Glomerular endothelial cell (primary cell): ENCODE results near the gene ENPP3. TPM values are rescaled to one million over a fixed set of nuclear protein-coding genes. Genes with fewer than 3 reads are reported as not detected.
"Not testable (repeated sequence)": the region's sequence is repeated elsewhere in the genome, so short reads cannot be mapped to it uniquely, and the experiment has no call there.

Experiments used
- DNase-seq: peaks from one replicate; pipeline ENCODE4 v3.0.0-alpha.2; 2011; ENCODE audit warnings: low read depth, low spot score; ENCODE audit errors: extremely low read depth
- total RNA-seq: library from RNA; depleted of rRNA; stranded (reverse); fragments of >200 nt; gene quantifications from 2 replicates; pipeline ENCODE4 v1.2.3, GENCODE V29; 2015

ENPP3 gene
- total RNA-seq, 1 donor from 2014 or later, result not detected

GRCh38 chr6:131682442-131682841 is 45.3 kb downstream of the ENPP3 start:
- no peak for DNase-seq

DNA sequence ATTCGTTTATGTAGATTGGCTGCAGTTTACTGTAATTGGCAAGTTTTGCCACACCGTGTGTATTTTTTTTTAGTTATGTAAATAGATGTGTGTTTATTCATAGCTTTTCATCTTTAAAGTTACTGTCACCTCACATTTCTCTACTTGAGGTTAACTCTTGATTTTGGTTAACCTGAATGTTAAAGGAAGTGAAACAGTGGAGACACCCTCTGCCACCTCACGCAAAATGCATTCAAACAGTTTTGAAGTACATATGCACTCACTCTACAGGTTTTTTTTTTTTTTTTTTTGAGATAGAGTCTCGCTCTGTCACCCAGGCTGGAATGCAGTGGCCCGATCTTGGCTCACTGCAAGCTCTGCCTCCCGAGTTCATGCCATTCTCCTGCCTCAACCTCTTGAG is 46.4 kb downstream of the ENPP3 start:
- DNase-seq, result no peak

- DNase-seq, result no peak
Observed at GRCh38 chr6:131685266-131685780, 48.2 kb downstream of the ENPP3 start.

DNA sequence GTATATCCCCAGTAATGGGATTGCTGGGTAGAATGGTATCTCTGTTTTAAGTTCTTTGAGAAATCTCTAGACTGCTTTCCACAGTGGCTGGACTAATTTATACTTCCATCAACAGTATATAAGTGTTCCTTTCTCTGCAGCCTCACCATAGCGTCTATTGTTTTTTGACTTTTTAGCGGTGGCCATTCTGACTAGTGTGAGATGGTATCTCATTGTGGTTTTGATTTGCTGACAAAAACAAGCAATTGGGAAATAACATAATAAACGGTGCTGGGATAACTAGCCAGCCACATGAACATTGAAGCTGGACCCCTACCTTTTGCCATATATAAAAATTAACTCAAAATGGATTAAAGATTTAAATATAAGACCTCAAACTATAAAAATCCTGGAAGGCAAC is 49.9 kb downstream of the ENPP3 start:
- no peak for DNase-seq

DNA sequence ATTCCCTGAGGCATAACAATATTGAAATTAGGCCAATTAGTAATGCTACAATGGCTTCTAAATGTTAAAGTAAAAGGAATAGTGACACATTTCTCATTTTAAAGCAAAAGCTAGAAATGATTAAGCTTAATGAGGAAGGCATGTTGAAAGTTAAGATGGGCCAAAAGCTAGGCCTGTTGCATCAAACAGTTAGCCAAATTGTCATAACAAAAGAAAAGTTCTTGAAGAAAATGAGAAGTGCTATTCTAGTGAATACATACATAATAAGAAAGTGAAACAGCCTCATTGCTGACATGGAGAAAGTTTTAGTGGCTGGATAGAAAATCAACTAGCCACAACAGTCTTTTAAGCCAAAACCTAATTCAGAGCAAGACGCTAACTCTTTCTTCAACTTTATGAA is 51.2 kb downstream of the ENPP3 start:
- no peak for DNase-seq

- no peak for DNase-seq
Observed at GRCh38 chr6:131692031-131692430, 54.9 kb downstream of the ENPP3 start.

GRCh38 chr6:131692589-131692988 is 55.5 kb downstream of the ENPP3 start:
- DNase-seq, result no peak

GRCh38 chr6:131693384-131693783 is 56.3 kb downstream of the ENPP3 start:
- no peak for DNase-seq

GRCh38 chr6:131694832-131695426 is 57.8 kb downstream of the ENPP3 start:
- peak; percentile 54 for DNase-seq

DNA sequence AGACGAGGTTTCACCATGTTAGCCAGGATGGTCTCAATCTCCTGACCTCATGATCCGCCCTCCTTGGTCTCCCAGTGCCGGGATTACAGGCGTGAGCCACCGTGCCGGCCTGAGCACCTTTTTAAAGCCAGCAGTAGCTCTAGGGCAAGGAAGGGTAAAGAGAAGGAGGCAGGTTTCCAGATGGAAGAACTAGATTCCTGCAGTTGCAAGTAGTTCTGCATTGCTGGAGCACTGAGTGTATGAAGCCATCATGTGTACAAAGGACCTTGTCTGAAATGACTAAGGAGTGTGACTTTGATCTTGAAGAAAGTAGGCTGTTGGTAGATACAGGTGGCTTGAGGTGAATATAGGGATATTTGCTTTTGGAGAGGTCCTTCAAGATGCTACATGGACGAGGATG is 59.9 kb downstream of the ENPP3 start:
- no peak for DNase-seq

GRCh38 chr6:131700851-131701250 is 63.7 kb downstream of the ENPP3 start:
- DNase-seq, result not testable (repeated sequence)

GRCh38 chr6:131703905-131704304 is 66.8 kb downstream of the ENPP3 start:
- not testable (repeated sequence) for DNase-seq

- DNase-seq, result not testable (repeated sequence)
Observed at GRCh38 chr6:131710917-131711316, 73.8 kb downstream of the ENPP3 start, which contains the start of gene CTAGE9. Gene CTAGE9, minus strand, starts transcription at chr6:131711017. Its CDS starts 0 bp downstream, at chr6:131711017.

GRCh38 chr6:131715567-131715966 is 78.5 kb downstream of the ENPP3 start:
- not testable (repeated sequence) for DNase-seq

DNA sequence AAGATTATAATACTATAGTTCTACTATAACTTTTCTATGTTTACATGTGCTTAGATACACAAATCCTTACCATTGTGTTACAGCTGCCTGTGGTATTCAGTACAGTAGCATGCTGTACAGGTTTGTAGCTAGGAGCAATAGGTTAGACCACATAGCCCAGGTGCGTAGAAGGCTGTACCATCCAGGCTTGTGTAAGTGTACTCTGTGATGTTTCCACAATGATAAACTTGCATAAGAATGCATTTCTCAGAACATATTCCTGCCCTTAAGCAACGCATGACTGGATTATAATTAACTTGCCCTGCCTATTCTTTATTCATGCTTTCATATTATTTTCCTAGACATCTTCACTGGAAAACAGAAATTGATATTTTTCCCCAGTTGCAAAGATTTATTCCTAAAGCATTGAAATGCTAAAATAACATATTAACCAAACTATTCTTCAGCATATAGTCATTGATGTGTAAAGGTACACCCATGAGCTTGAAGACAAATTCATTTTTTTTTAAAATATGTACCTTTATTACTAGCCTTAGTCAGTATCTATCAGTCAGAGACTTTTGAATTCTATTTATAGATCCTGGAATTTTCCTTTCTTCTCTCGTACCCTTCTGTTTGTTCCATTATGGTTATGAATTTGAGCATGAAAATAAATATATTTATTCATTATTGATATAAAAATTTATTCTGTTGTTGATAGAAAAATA is 80.9 kb downstream of the ENPP3 start:
- DNase-seq, result no peak

DNA sequence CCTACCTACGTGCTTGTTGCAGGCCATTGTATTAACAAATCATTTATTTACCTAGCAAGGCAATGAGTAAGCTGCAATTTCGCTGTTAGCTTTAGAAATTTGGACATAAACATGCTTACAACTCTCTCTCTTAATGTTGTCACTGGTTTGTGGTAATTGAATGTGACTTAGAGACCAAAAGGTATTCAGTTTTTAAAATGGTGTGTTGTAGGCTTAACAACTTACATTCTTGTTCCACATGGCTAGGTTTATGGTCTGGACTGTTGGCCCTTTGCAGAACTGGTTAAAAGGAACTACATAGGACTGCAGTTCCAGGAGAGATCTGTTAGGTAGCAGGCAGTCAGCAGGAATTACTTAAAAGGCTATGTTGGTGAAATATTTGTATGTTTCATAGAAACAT is 84.1 kb downstream of the ENPP3 start:
- DNase-seq, result no peak

DNA sequence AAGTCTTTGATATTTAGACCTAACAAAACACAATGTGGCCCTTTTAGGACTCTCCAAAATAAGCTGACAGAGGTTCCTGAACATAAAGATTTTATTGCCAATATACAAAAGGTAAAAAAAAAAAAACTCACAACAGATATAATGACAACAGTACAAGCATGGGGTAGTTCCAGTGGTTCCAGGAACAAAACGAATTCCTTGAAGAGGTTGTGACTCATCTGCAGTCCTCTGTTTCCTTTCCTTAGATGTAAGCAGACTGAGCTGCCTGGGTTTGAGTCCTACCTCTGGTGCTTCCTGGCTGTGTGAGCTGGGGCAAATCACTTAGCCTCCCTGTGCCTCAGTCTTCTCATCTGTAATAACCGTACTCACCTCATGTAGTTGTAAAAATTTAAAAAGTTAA is 87.0 kb downstream of the ENPP3 start:
- no peak for DNase-seq

DNA sequence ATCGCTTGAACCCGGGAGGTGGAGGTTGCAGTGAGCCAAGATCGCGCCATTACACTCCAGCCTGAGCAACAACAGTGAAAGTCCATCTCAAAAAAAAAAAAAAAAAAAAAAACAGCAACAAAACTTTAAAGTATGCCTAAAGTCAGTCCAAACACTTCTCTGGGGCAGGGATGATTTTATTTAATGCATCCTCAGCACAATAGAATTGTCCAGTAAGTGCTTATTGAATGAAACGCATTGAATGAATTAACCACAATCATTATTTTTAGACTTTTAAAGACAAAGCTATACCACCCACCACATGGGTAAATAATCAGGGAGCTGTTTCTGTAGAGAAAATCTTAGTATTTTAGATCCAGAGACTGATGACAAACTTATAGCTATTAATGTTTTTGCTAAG is 90.4 kb downstream of the ENPP3 start:
- no peak for DNase-seq

- no peak for DNase-seq
Observed at GRCh38 chr6:131727868-131728267, 90.8 kb downstream of the ENPP3 start.

DNA sequence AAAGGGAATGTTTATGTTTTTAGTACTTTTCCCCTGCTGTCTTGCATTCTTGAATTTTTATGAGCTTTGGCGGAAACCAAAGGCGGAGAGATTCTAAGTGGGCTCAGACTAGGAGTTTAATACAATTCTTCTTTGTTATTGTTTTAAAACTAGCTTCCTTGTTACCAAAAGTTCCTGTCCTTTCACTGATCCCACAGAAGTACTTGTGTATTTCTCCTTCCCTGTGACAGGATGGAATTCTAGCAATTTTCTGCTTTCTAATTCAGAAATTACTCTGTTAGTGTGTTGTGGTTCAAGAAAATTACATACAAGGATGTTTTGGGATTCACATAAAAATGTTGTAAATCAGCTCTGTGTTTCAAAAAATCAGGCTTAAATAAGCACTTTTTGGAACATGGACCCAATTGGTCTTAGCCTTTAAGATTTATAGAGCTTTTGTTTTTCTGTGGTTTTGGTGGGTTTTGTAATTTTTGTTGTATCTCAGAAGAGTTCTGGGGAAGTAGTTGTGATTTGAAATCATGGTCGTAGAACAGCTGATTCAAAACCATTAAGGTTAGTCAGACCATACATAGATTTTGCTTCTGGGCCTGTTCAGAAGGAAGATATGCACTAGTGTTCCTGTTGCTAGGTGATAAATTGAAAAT is 91.3 kb downstream of the ENPP3 start:
- DNase-seq, result no peak

DNA sequence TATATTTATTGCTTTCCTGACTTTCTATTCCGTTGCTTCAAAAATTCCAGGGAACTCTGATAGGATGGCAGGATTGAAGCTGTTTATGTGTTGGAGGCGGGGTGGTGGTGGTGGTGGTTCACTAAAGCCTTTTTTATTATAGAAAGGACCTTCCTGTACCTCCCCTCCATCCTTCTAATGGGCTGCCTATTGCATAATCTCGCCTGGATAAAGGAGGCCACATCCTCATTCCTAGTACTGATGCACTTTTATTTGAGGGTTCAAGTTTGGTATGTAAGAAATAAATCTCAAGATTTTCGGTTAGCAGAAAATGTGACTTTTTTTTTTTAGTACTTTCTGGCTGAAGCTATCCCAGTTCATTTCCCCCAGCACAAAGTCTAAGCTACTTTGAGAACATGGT is 92.4 kb downstream of the ENPP3 start:
- no peak for DNase-seq

DNA sequence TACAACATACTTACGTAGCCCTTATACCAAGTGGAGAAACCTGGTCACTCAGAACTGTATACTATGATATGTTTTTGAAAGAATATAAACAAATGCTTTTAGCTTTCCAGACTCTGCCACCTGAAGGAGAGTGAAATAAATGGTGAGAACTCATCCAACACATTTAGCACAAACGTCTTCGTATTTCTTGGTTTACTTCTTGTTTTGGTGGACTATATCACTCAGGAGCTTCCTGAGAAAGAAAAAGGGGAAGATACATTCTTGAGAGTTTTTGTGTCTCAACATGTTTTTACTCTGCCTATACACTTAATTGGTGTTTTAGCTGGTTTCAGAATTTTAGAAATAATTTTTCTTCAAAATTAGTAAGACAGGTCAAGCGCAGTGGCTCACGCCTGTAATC is 93.2 kb downstream of the ENPP3 start:
- DNase-seq, result no peak
